C4-2B (cell line): Measurements from ENCODE around the gene NIPBL.
A peak's percentile ranks its signal among the peaks of the same experiment; 100 is the strongest.

ENCODE experiments used
- H3K27ac ChIP-seq: fragments of 450-650 bp; 2 replicates; pipeline ENCODE4 v1.5.1; 2017
- CTCF ChIP-seq: fragments of 450-650 bp; conservative IDR thresholded peaks from 2 replicates; pipeline ENCODE4 v1.5.1; 2017; ENCODE audit warnings: mild to moderate bottlenecking
- ZFX ChIP-seq: fragments of 450-650 bp; IDR thresholded peaks from 2 replicates; pipeline ENCODE4 v1.6.1; 2017

The NIPBL gene

GRCh38 chr5:36854402-36855140 is 22.0 kb upstream of the NIPBL start:
- TF ChIP-seq CTCF = no peak
- no peak for TF ChIP-seq ZFX
- no peak overlapping the region for H3K27ac ChIP-seq

GRCh38 chr5:36855141-36855495 is 21.5 kb upstream of the NIPBL start:
- no peak overlapping the region for H3K27ac ChIP-seq
- TF ChIP-seq CTCF (no peak), ZFX (no peak)

- TF ChIP-seq CTCF = no peak
- TF ChIP-seq ZFX = no peak
Measured at GRCh38 chr5:36861871-36862270, 14.7 kb upstream of the NIPBL start.

GRCh38 chr5:36870399-36871040 is 6.0 kb upstream of the NIPBL start:
- TF ChIP-seq CTCF = peak; percentile 88
- TF ChIP-seq ZFX = no peak
- H3K27ac ChIP-seq = no peak overlapping the region

More at GRCh38 chr5:36861871-36862270, 14.7 kb upstream of the NIPBL start:
- H3K27ac ChIP-seq = no peak overlapping the region

- H3K27ac ChIP-seq = no peak overlapping the region
- TF ChIP-seq CTCF (no peak), ZFX (no peak)
Measured at GRCh38 chr5:36874465-36874864, 2.1 kb upstream of the NIPBL start.

- H3K27ac ChIP-seq = peak overlapping the region; percentile 89
- no peak for TF ChIP-seq ZFX
- TF ChIP-seq CTCF = no peak
Measured at GRCh38 chr5:36875051-36875789, 1.3 kb upstream of the NIPBL start.

- peak overlapping the region; percentile 89 for H3K27ac ChIP-seq
- peak; percentile 82 for TF ChIP-seq CTCF
- TF ChIP-seq ZFX = no peak
Measured at GRCh38 chr5:36875790-36876298, 725 bp upstream of the NIPBL start.
